ENCODE data around the gene NCOA1. TPM values are rescaled to one million over a fixed set of nuclear protein-coding genes. Genes with fewer than 3 reads are reported as not detected.
A peak's percentile ranks its signal among the peaks of the same experiment; 100 is the strongest.
"Not testable (repeated sequence)": the region's sequence is repeated elsewhere in the genome, so short reads cannot be mapped to it uniquely, and the experiment has no call there.

NCOA1 gene
- total RNA-seq, 1 donor from 2014 or later = 20.1 TPM

- H3K27me3 Mint-ChIP-seq (ENCODE audit: low read depth) = no peaks in the 10 kb centered on the region
- no peak for TF ChIP-seq CTCF (conservative IDR thresholded peaks at IDR 0.05)
- DNase-seq (ENCODE audit: low read depth, low spot score) = no peak
- no peak overlapping the region for H3K27ac Mint-ChIP-seq (ENCODE audit: unreplicated experiment)
- H3K4me1 Mint-ChIP-seq = peaks cover 6% of the 10 kb centered on the region
- H3K9me3 Mint-ChIP-seq = no peaks in the 10 kb centered on the region
- no peak overlapping the region for H3K4me3 Mint-ChIP-seq
- no peaks in the 10 kb centered on the region for H3K36me3 Mint-ChIP-seq (ENCODE audit: low read depth)
Measured at GRCh38 chr2:24594283-24594682, 103.2 kb downstream of the NCOA1 start.

- no peaks in the 10 kb centered on the region for H3K27me3 Mint-ChIP-seq (ENCODE audit: low read depth)
- DNase-seq (ENCODE audit: low read depth, low spot score) = no peak
- H3K27ac Mint-ChIP-seq (ENCODE audit: unreplicated experiment) = no peak overlapping the region
- H3K36me3 Mint-ChIP-seq (ENCODE audit: low read depth) = no peaks in the 10 kb centered on the region
- H3K4me3 Mint-ChIP-seq = no peak overlapping the region
- H3K9me3 Mint-ChIP-seq = no peaks in the 10 kb centered on the region
- no peak for TF ChIP-seq CTCF (conservative IDR thresholded peaks at IDR 0.05)
- peaks cover 6% of the 10 kb centered on the region for H3K4me1 Mint-ChIP-seq
Measured at GRCh38 chr2:24597181-24597870, 106.3 kb downstream of the NCOA1 start.

- not testable (repeated sequence) for H3K36me3 Mint-ChIP-seq (ENCODE audit: low read depth); H3K9me3 Mint-ChIP-seq; DNase-seq (ENCODE audit: low read depth, low spot score); H3K27me3 Mint-ChIP-seq (ENCODE audit: low read depth); H3K27ac Mint-ChIP-seq (ENCODE audit: unreplicated experiment); H3K4me3 Mint-ChIP-seq; H3K4me1 Mint-ChIP-seq
Measured at GRCh38 chr2:24600140-24600539, 109.1 kb downstream of the NCOA1 start.

- H3K36me3 Mint-ChIP-seq (ENCODE audit: low read depth) = peaks cover 5% of the 10 kb centered on the region
- no peaks in the 10 kb centered on the region for H3K27me3 Mint-ChIP-seq (ENCODE audit: low read depth)
- no peak for DNase-seq (ENCODE audit: low read depth, low spot score)
- H3K4me3 Mint-ChIP-seq = no peak overlapping the region
- no peak for TF ChIP-seq CTCF (conservative IDR thresholded peaks at IDR 0.05)
- H3K4me1 Mint-ChIP-seq = peaks cover 3% of the 10 kb centered on the region
- no peak overlapping the region for H3K27ac Mint-ChIP-seq (ENCODE audit: unreplicated experiment)
- peaks cover 7% of the 10 kb centered on the region for H3K9me3 Mint-ChIP-seq
Measured at GRCh38 chr2:24611631-24612030, 120.6 kb downstream of the NCOA1 start.

DNA sequence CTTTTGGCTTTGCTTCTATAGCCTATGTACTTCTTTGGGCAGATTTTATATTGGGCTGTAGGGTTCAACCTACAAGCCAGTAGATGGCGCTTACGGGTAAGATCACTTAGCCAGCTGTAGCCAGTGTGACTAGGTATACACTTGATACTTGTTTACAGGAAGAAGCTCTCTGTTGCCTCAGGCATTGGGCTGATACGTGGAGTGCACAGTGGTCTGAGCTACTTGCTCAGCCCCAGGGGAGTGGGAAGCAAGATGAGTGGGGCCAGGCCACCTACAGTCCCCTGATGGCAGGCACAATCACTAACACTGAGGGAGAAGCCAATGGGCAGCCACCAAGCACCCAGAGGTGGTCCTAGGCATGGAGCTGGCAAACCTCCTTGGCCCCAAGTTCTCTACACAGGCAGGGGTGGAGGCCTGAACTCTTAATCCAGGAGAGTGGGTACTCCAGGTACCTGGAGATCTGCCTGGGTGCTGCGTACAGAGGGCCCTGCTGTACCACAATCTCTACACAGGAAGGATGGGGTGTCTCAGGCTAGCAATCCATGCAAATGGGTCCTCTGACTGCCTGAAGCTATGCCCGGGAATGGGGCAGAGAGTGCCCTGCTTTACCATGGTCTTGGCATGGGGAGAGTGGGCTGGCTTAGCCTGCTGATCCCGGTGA lies 122.2 kb downstream of the NCOA1 start:
- no peak overlapping the region for H3K4me3 Mint-ChIP-seq
- peaks cover 7% of the 10 kb centered on the region for H3K9me3 Mint-ChIP-seq
- H3K27ac Mint-ChIP-seq (ENCODE audit: unreplicated experiment) = no peak overlapping the region
- H3K36me3 Mint-ChIP-seq (ENCODE audit: low read depth) = peaks cover 3% of the 10 kb centered on the region
- H3K4me1 Mint-ChIP-seq = peaks cover 3% of the 10 kb centered on the region
- DNase-seq (ENCODE audit: low read depth, low spot score) = peak; percentile 5
- TF ChIP-seq CTCF (conservative IDR thresholded peaks at IDR 0.05) = peak; percentile 54
- H3K27me3 Mint-ChIP-seq (ENCODE audit: low read depth) = no peaks in the 10 kb centered on the region

DNA sequence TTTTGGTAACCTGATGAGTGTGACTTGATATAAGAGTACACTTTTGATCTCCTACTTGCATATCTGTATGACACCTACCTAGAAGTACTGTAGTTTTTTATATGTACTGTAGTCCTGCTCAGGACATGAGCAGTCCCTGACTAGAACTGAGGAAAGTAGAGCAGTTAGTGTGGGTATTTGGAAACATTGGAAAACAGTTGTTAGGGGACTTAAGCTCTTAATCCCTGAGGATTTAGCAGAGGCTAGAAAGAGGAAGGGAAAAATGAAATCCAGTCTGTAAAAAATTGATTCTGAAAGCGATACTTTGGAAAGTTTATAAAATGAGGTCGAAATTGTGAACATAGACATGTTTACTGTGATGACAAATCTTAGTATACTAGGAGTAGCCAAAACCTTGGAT lies 125.6 kb downstream of the NCOA1 start:
- Mint-ChIP-seq H3K4me3 (no peak overlapping the region), H3K27ac (ENCODE audit: unreplicated experiment) (no peak overlapping the region), H3K4me1 (peaks cover 3% of the 10 kb centered on the region), H3K36me3 (ENCODE audit: low read depth) (peaks cover 3% of the 10 kb centered on the region), H3K9me3 (peaks cover 2% of the 10 kb centered on the region), H3K27me3 (ENCODE audit: low read depth) (no peaks in the 10 kb centered on the region)
- no peak for DNase-seq (ENCODE audit: low read depth, low spot score)
- TF ChIP-seq CTCF (conservative IDR thresholded peaks at IDR 0.05) = no peak

All from neural crest cell (in vitro differentiated cells).